Caco-2 (cell line): ENCODE measurements around the gene SEMG2. TPM values are rescaled to one million over a fixed set of nuclear protein-coding genes. Genes with fewer than 3 reads are reported as not detected.

Experiments used
- BruUV-seq: library from RNA; stranded (reverse); fragments of 400-500 nt; replicated peaks from 2 replicates; lab custom pipeline; 2021; lab: Mats Ljungman, UMichigan
- CTCF ChIA-PET: fragments of 300-600 bp; sonication (Branson Sonifier 250); formaldehyde crosslinking; loops from one replicate; lab custom pipeline; 2022; ENCODE audit warnings: antibody characterized with exemption; lab: Charles Lee
- POLR2A ChIA-PET: fragments of 300-600 bp; sonication (Branson Sonifier 250); formaldehyde crosslinking; loops from one replicate; lab custom pipeline; 2022; ENCODE audit warnings: antibody characterized with exemption; lab: Charles Lee
- DNase-seq, 2 experiments: peaks; one replicate each; pipeline versions ENCODE4 v3.0.0 to v3.0.0-alpha.2; 2020 to 2022
- H3K27me3 ChIP-seq: replicated peaks from 2 replicates; pipeline ENCODE4 v1.6.0; 2011; ENCODE audit warnings: low read length; ENCODE audit not compliant: control insufficient read depth, insufficient read depth
- H3K36me3 ChIP-seq: 2 replicates; pipeline ENCODE4 v1.5.1; 2011; ENCODE audit warnings: low read length; ENCODE audit not compliant: control insufficient read depth, insufficient read depth
- H3K4me1 ChIP-seq: fragments of 250-450 bp; sonication (Bioruptor Pico); 2 replicates; pipeline ENCODE4 v1.5.1; 2020; ENCODE audit warnings: mild to moderate bottlenecking
- H3K4me3 ChIP-seq: 2 replicates; pipeline ENCODE4 v1.5.1; 2011; ENCODE audit warnings: low read depth, mild to moderate bottlenecking, control low read depth, low read length
- H3K9me3 ChIP-seq: fragments of 250-450 bp; sonication (Bioruptor Pico); 2 replicates; pipeline ENCODE4 v1.5.1; 2020; ENCODE audit warnings: mild to moderate bottlenecking, moderate library complexity
- H3K27ac Mint-ChIP-seq: one replicate; pipeline ENCODE4 v1.8.0; 2022; ENCODE audit warnings: mixed read lengths; ENCODE audit not compliant: unreplicated experiment
- H3K27me3 Mint-ChIP-seq: one replicate; pipeline ENCODE4 v1.8.0; 2022; ENCODE audit warnings: mixed read lengths; ENCODE audit not compliant: insufficient read depth, unreplicated experiment
- H3K36me3 Mint-ChIP-seq: one replicate; pipeline ENCODE4 v1.8.0; 2022; ENCODE audit warnings: mild to moderate bottlenecking, mixed read lengths; ENCODE audit not compliant: insufficient read depth, unreplicated experiment
- H3K4me1 Mint-ChIP-seq: one replicate; pipeline ENCODE4 v1.8.0; 2022; ENCODE audit warnings: low read depth, mixed read lengths; ENCODE audit not compliant: unreplicated experiment
- H3K4me3 Mint-ChIP-seq: one replicate; pipeline ENCODE4 v1.8.0; 2022; ENCODE audit warnings: mild to moderate bottlenecking, moderate library complexity, mixed read lengths; ENCODE audit not compliant: unreplicated experiment
- H3K9me3 Mint-ChIP-seq: one replicate; pipeline ENCODE4 v1.8.0; 2022; ENCODE audit warnings: mixed read lengths; ENCODE audit not compliant: unreplicated experiment
- intact Hi-C: fragments of 100-400 bp; cut with micrococcal nuclease; formaldehyde crosslinking; loops from one replicate; pipeline ENCODE4 v1.10.0; 2022; ENCODE audit not compliant: unreplicated experiment
- total RNA-seq: library from RNA; stranded (reverse); gene quantifications from 2 replicates; pipeline ENCODE4 v1.2.3, GENCODE V29; 2022
- TF ChIP-seq, protein P1 (sequence below), 2 experiments: fragments of 200-600 bp in 1 of 2; IDR thresholded peaks; 1 replicate in 1 of 2; 2 replicates in 1 of 2; pipeline versions ENCODE4 v1.5.1 to v1.8.0; 2011 to 2022; ENCODE audit warnings: antibody characterized with exemption in 1 of 2, control low read depth in 1 of 2, inconsistent platforms in 1 of 2, low read depth in 1 of 2, low read length in 1 of 2, mild to moderate bottlenecking in 1 of 2, moderate library complexity in 1 of 2; ENCODE audit not compliant: insufficient read depth in 1 of 2, severe bottlenecking in 1 of 2, unreplicated experiment in 1 of 2

Gene SEMG2
- total RNA-seq, 1 experiment from 2014 or later: not detected

GRCh38 chr20:45251884-45252560 lies 30.8 kb downstream of the SEMG2 start:
- DNase-seq: no peak
- no peaks in the 10 kb centered on the region for H3K9me3 Mint-ChIP-seq
- no peaks in the 10 kb centered on the region for H3K36me3 Mint-ChIP-seq
- H3K4me3 Mint-ChIP-seq: no peak overlapping the region
- H3K4me1 Mint-ChIP-seq: peaks cover 6% of the 10 kb centered on the region
- POLR2A ChIA-PET: no interaction called here
- Histone ChIP-seq H3K36me3 (no peaks in the 10 kb centered on the region), H3K4me3 (no peak overlapping the region), H3K4me1 (peaks cover 6% of the 10 kb centered on the region), H3K9me3 (no peaks in the 10 kb centered on the region), H3K27me3 (no peaks in the 10 kb centered on the region)
- intact Hi-C loops: no loop called here
- H3K27ac Mint-ChIP-seq: no peak overlapping the region
- H3K27me3 Mint-ChIP-seq: peaks cover 22% of the 10 kb centered on the region
- TF ChIP-seq, protein P1, sequence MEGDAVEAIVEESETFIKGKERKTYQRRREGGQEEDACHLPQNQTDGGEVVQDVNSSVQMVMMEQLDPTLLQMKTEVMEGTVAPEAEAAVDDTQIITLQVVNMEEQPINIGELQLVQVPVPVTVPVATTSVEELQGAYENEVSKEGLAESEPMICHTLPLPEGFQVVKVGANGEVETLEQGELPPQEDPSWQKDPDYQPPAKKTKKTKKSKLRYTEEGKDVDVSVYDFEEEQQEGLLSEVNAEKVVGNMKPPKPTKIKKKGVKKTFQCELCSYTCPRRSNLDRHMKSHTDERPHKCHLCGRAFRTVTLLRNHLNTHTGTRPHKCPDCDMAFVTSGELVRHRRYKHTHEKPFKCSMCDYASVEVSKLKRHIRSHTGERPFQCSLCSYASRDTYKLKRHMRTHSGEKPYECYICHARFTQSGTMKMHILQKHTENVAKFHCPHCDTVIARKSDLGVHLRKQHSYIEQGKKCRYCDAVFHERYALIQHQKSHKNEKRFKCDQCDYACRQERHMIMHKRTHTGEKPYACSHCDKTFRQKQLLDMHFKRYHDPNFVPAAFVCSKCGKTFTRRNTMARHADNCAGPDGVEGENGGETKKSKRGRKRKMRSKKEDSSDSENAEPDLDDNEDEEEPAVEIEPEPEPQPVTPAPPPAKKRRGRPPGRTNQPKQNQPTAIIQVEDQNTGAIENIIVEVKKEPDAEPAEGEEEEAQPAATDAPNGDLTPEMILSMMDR (IDR thresholded peaks at IDR 0.05; ENCODE audit: insufficient read depth in 1 of 2, low read depth in 1 of 2, low read length in 1 of 2, severe bottlenecking in 1 of 2, unreplicated experiment in 1 of 2): no peak
- CTCF ChIA-PET: interaction anchor here (1.1 kb wide), 1 partner anchor 42 kb away, joined by 3 read pairs; no protein-coding TSS in a partner anchor
- no TSS peak for BruUV-seq

- DNase-seq: no peak
- CTCF ChIA-PET: interaction anchor here (0.7 to 1.1 kb wide), 2 partner anchors 41 to 542 kb away, joined by 3 read pairs; no protein-coding TSS in a partner anchor
- intact Hi-C loops: no loop called here
- no peaks in the 10 kb centered on the region for H3K9me3 ChIP-seq
- H3K4me1 ChIP-seq: peaks cover 6% of the 10 kb centered on the region
- H3K36me3 ChIP-seq: no peaks in the 10 kb centered on the region
- POLR2A ChIA-PET: no interaction called here
- H3K4me1 Mint-ChIP-seq: peaks cover 6% of the 10 kb centered on the region
- H3K27me3 ChIP-seq: no peaks in the 10 kb centered on the region
- H3K27ac Mint-ChIP-seq: no peak overlapping the region
- H3K9me3 Mint-ChIP-seq: no peaks in the 10 kb centered on the region
- no peak overlapping the region for H3K4me3 ChIP-seq
- H3K36me3 Mint-ChIP-seq: no peaks in the 10 kb centered on the region
- H3K4me3 Mint-ChIP-seq: no peak overlapping the region
- peaks cover 16% of the 10 kb centered on the region for H3K27me3 Mint-ChIP-seq
- no TSS peak for BruUV-seq
- TF ChIP-seq, protein P1 (IDR thresholded peaks at IDR 0.05; ENCODE audit: insufficient read depth in 1 of 2, low read depth in 1 of 2, low read length in 1 of 2, severe bottlenecking in 1 of 2, unreplicated experiment in 1 of 2): no peak
Measured at GRCh38 chr20:45253261-45253660, 32.1 kb downstream of the SEMG2 start.

GRCh38 chr20:45254383-45255262 lies 33.5 kb downstream of the SEMG2 start, which contains the start of gene SLPI:
TSS of gene SLPI (minus strand) at chr20:45254564. CDS start at chr20:45254543, 21 bp downstream.
- peak; percentile 66 to 69 for DNase-seq
- TF ChIP-seq, protein P1 (IDR thresholded peaks at IDR 0.05; ENCODE audit: insufficient read depth in 1 of 2, low read depth in 1 of 2, low read length in 1 of 2, severe bottlenecking in 1 of 2, unreplicated experiment in 1 of 2): no peak
- Histone ChIP-seq H3K27me3 (no peaks in the 10 kb centered on the region), H3K4me3 (no peak within 1 kb of the TSS), H3K9me3 (no peaks in the 10 kb centered on the region), H3K4me1 (peaks cover 6% of the 10 kb centered on the region), H3K36me3 (no peaks in the 10 kb centered on the region)
- ChIA-PET POLR2A (interaction anchor here (0.6 kb wide), 1 partner anchor 10 kb away, joined by 3 read pairs; no protein-coding TSS in a partner anchor), CTCF (interaction anchor here (1.0 to 2.1 kb wide), 4 partner anchors 27 to 211 kb away, joined by 3 to 10 read pairs (median 6); no protein-coding TSS in a partner anchor)
- intact Hi-C loops: no loop called here
- no peaks in the 10 kb centered on the region for H3K36me3 Mint-ChIP-seq
- BruUV-seq: no TSS peak
- H3K27ac Mint-ChIP-seq: no peak within 1 kb of the TSS
- peaks cover 6% of the 10 kb centered on the region for H3K4me1 Mint-ChIP-seq
- no peaks in the 10 kb centered on the region for H3K9me3 Mint-ChIP-seq
- H3K27me3 Mint-ChIP-seq: peaks cover 11% of the 10 kb centered on the region
- no peak within 1 kb of the TSS for H3K4me3 Mint-ChIP-seq
